Myometrial cell (primary cell): Measurements from ENCODE around the gene NANP. TPM values are rescaled to one million over a fixed set of nuclear protein-coding genes. Genes with fewer than 3 reads are reported as not detected.

Experiments
- total RNA-seq: library from RNA; depleted of rRNA; stranded (reverse); fragments of >200 nt; gene quantifications from 2 replicates; pipeline ENCODE4 v1.2.3, GENCODE V29; 2015

Gene NANP
- 6.0 and 7.5 TPM in 2 replicates for total RNA-seq

DNA sequence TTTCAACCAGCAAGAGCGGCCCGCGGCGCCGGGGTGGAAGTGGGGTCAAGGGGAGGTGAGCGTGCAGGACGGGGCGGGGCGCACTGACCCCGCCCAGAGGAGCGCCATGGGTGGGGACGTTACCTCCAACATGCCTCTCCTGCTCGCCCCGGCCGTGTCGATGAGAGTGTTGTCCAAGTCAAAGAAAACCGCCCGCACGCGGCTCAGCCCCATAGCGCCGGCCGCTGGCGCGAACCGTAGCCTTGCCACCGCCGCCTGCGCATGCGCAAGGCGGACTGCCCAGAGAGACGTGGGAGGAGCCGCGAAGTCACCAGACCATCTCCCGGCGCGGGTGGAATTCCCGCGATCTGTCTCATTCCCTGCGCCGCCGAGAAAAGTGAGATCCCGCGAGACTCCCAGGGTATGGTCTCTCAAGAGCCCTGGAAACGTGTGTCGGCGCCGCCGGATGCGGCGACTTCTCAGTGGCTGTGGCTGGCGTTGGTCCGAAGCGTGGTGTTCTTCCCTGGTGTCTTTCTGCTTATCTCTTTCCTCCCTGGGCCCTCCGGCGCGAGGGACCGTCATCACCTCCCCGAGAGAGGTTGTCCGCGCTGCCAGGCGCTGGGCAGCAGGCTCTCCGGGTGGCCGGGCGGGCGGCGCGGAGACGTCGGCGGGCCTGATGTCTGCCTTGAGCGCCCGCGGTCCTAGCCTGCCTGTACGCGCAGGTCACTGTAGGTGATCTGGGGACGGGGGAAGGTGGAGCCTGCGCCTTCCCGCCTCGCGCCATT, at the start of gene NANP:
Gene NANP (minus strand): TSS at position 279 of the 764 bp plus-strand sequence. CDS start 66 bp downstream, at position 213.

GRCh38 chr20:25584905-25585704, 38.7 kb downstream of the NANP start, which contains the start of gene NINL:
Gene NINL (minus strand): TSS chr20:25585531. CDS start chr20:25526587, 58,944 bp downstream.

Other genes with a start within 250 kb of the NANP start
- 62.0 and 69.3 TPM in 2 replicates for gene ABHD12, start 233.2 kb downstream of the NANP start, total RNA-seq
- gene GINS1, start 216.3 kb downstream of the NANP start, total RNA-seq, result 4.6 and 7.3 TPM in 2 replicates
- gene NINL, start 38.5 kb downstream of the NANP start, total RNA-seq, result 5.3 and 8.6 TPM in 2 replicates
- gene ZNF337, start 72.8 kb upstream of the NANP start, total RNA-seq, result 6.4 and 7.8 TPM in 2 replicates